Gastroesophageal sphincter (tissue), 4 donors: ENCODE data around the gene LTF. TPM values are rescaled to one million over a fixed set of nuclear protein-coding genes. Genes with fewer than 3 reads are reported as not detected.

Experiments used
- ATAC-seq: fragments of 150-250 bp; one replicate; pipeline ENCODE4 v1.9.1; 2016; ENCODE audit warnings: mild to moderate bottlenecking, moderate library complexity
- H3K27ac ChIP-seq, 4 donors: fragments of 200-600 bp; sonication (generic) in 3 of 4; 1 replicate in 3 of 4; 2 replicates in 1 of 4; pipeline ENCODE4 v1.5.1; 2016 to 2019
- H3K27me3 ChIP-seq: fragments of 200-600 bp; sonication (generic); one replicate; pipeline ENCODE4 v1.5.1; 2019
- H3K36me3 ChIP-seq, 2 donors: fragments of 200-600 bp; sonication (generic); one replicate each; pipeline ENCODE4 v1.5.1; 2019; ENCODE audit warnings: control low read depth in 1 of 2
- H3K4me1 ChIP-seq, 3 donors: fragments of 200-600 bp; sonication (generic); 1 replicate in 2 of 3; 2 replicates in 1 of 3; pipeline ENCODE4 v1.5.1; 2016 to 2019; ENCODE audit warnings: control low read depth in 2 of 3
- H3K4me3 ChIP-seq, 2 donors: fragments of 200-600 bp; sonication (generic); one replicate each; pipeline ENCODE4 v1.5.1; 2019; ENCODE audit warnings: mild to moderate bottlenecking in 1 of 2, moderate library complexity in 1 of 2
- H3K9me3 ChIP-seq, 3 donors: fragments of 200-600 bp; sonication (generic); one replicate each; pipeline ENCODE4 v1.5.1; 2017 to 2019; ENCODE audit warnings: control low read depth in 2 of 3
- CTCF ChIP-seq, 4 experiments: fragments of 200-600 bp in 2 of 4; fragments of 450-650 bp in 2 of 4; sonication (generic) in 1 of 4; IDR thresholded peaks; one replicate each; pipeline ENCODE4 v1.5.1; 2017 to 2019; ENCODE audit warnings: antibody characterized with exemption in 4 of 4, mild to moderate bottlenecking in 2 of 4, moderate library complexity in 2 of 4
- EP300 ChIP-seq: sonication (generic); formaldehyde crosslinking; IDR thresholded peaks from one replicate; pipeline ENCODE4 v1.6.1; 2017; ENCODE audit warnings: antibody characterized with exemption, mild to moderate bottlenecking
- POLR2A ChIP-seq, 2 donors: fragments of 450-650 bp; IDR thresholded peaks; one replicate each; pipeline ENCODE4 v1.6.1; 2017; ENCODE audit warnings: antibody characterized with exemption in 2 of 2, mild to moderate bottlenecking in 2 of 2, moderate library complexity in 1 of 2
- POLR2AphosphoS5 ChIP-seq: sonication (generic); formaldehyde crosslinking; IDR thresholded peaks from one replicate; pipeline ENCODE4 v1.6.1; 2017; ENCODE audit warnings: antibody characterized with exemption
- WGBS, 2 donors: methylation state at CpG; one replicate each; pipeline ENCODE4 v1.1.5; 2018; ENCODE audit warnings: low coverage in 1 of 2; 5-methylcytosine and 5-hydroxymethylcytosine counted together
- total RNA-seq, 4 donors: library from RNA; depleted of rRNA; stranded (reverse); fragments of >200 nt; gene quantifications; one replicate each; pipeline ENCODE4 v1.1.0, GENCODE V29; 2016

Gene LTF
- total RNA-seq, 4 donors from 2014 or later = 1.2 to 198 (median 1.4) TPM

- Histone ChIP-seq H3K4me3 (no peak overlapping the region), H3K4me1 (peaks cover 0 to 7% (median 4%) of the 10 kb centered on the region in 3 donors), H3K27ac (no peak overlapping the region), H3K27me3 (peaks cover 21% of the 10 kb centered on the region), H3K9me3 (no peaks in the 10 kb centered on the region), H3K36me3 (no peaks in the 10 kb centered on the region)
- no peak for ATAC-seq
- no peak for TF ChIP-seq POLR2AphosphoS5
- TF ChIP-seq EP300 = no peak
- no peak for TF ChIP-seq POLR2A (IDR thresholded peaks at IDR 0.05)
- no peak for TF ChIP-seq CTCF (IDR thresholded peaks at IDR 0.05)
- 80% methylated on average over 1 of the region's 1 CpG; no CpG with 5 or more reads in 1 of the 2 donors for WGBS, 2 donors
Observed at GRCh38 chr3:46489875-46490274, 25.2 kb upstream of the LTF start.

- no CpG with 5 or more reads among the region's 4 CpGs for WGBS, 2 donors
- ATAC-seq = no peak
- TF ChIP-seq CTCF (IDR thresholded peaks at IDR 0.05) (no peak), POLR2AphosphoS5 (no peak), EP300 (no peak), POLR2A (IDR thresholded peaks at IDR 0.05) (no peak)
Observed at GRCh38 chr3:46489381-46489780, 24.7 kb upstream of the LTF start.

GRCh38 chr3:46488735-46489361 is 24.1 kb upstream of the LTF start:
- no peak overlapping the region for H3K27ac ChIP-seq
- no peak overlapping the region for H3K4me3 ChIP-seq
- H3K4me1 ChIP-seq = peaks cover 0 to 7% (median 4%) of the 10 kb centered on the region in 3 donors
- peaks cover 28% of the 10 kb centered on the region for H3K27me3 ChIP-seq
- TF ChIP-seq POLR2A (IDR thresholded peaks at IDR 0.05) (no peak), CTCF (IDR thresholded peaks at IDR 0.05) (peak; percentile 71 to 91 (median 86))
- 0% methylated on average over 7 to 8 of the region's 26 CpGs for WGBS, 2 donors
- no peaks in the 10 kb centered on the region for H3K9me3 ChIP-seq
- no peaks in the 10 kb centered on the region for H3K36me3 ChIP-seq
- ATAC-seq = peak; percentile 82

More at GRCh38 chr3:46489381-46489780, 24.7 kb upstream of the LTF start:
- Histone ChIP-seq H3K4me3 (no peak overlapping the region), H3K27ac (no peak overlapping the region), H3K27me3 (peaks cover 24% of the 10 kb centered on the region), H3K4me1 (peaks cover 0 to 7% (median 4%) of the 10 kb centered on the region in 3 donors), H3K36me3 (no peaks in the 10 kb centered on the region), H3K9me3 (no peaks in the 10 kb centered on the region)

- no peak for ATAC-seq
- peaks cover 0 to 7% (median 4%) of the 10 kb centered on the region in 3 donors for H3K4me1 ChIP-seq
- no peak for TF ChIP-seq POLR2A (IDR thresholded peaks at IDR 0.05)
- TF ChIP-seq EP300 = no peak
- TF ChIP-seq POLR2AphosphoS5 = no peak
- no peak for TF ChIP-seq CTCF (IDR thresholded peaks at IDR 0.05)
- WGBS, 2 donors = 88% methylated on average over 3 to 4 of the region's 4 CpGs
- no peaks in the 10 kb centered on the region for H3K9me3 ChIP-seq
- H3K4me3 ChIP-seq = no peak overlapping the region
- peaks cover 36% of the 10 kb centered on the region for H3K27me3 ChIP-seq
- H3K36me3 ChIP-seq = no peaks in the 10 kb centered on the region
- H3K27ac ChIP-seq = no peak overlapping the region
Observed at GRCh38 chr3:46485779-46486175, 21.1 kb upstream of the LTF start.
